BLaER1 (cell line): ENCODE results near the gene TLL1.

Source experiments
- H3K27ac ChIP-seq: shearing (Covaris generic); formaldehyde crosslinking; 2 replicates; pipeline ENCODE4 v1.8.1; 2022
- H3K27me3 ChIP-seq: shearing (Covaris generic); formaldehyde crosslinking; 2 replicates; pipeline ENCODE4 v1.8.1; 2022
- H3K36me3 ChIP-seq: shearing (Covaris generic); formaldehyde crosslinking; 2 replicates; pipeline ENCODE4 v1.8.1; 2022
- H3K4me1 ChIP-seq: shearing (Covaris generic); formaldehyde crosslinking; 2 replicates; pipeline ENCODE4 v1.8.1; 2022
- H3K4me2 ChIP-seq: shearing (Covaris generic); formaldehyde crosslinking; 2 replicates; pipeline ENCODE4 v1.8.1; 2022
- H3K4me3 ChIP-seq: shearing (Covaris generic); formaldehyde crosslinking; 2 replicates; pipeline ENCODE4 v1.8.1; 2022
- H3K9ac ChIP-seq: shearing (Covaris generic); formaldehyde crosslinking; 2 replicates; pipeline ENCODE4 v1.8.1; 2022
- H3K9me3 ChIP-seq: shearing (Covaris generic); formaldehyde crosslinking; 2 replicates; pipeline ENCODE4 v1.8.1; 2022
- H4K20me1 ChIP-seq: shearing (Covaris generic); formaldehyde crosslinking; 2 replicates; pipeline ENCODE4 v1.8.1; 2022
- Cebpa-rat ChIP-seq: shearing (Covaris generic); IDR thresholded peaks from 2 replicates; pipeline ENCODE4 v1.8.1; 2022

Gene TLL1

DNA sequence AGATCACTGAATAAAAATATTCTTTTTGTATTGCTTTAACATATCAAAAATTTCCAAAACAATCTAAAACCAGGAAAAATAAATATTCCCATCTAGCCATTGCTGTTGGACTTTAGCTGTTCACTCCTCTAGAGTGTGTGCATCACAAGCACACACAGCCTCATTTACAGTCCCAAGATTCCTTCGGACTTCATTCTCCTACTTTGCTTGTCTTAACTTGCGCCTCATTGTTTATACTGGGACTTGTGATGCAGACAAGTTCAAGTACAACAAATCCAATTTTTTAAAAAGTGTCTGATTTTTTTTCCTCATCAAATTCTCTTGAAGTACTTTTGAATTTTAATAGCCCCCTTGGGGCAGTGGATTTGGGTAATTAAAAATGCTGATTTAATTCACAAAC, 55.6 kb downstream of the TLL1 start:
- no peaks in the 10 kb centered on the region for H3K4me1 ChIP-seq

DNA sequence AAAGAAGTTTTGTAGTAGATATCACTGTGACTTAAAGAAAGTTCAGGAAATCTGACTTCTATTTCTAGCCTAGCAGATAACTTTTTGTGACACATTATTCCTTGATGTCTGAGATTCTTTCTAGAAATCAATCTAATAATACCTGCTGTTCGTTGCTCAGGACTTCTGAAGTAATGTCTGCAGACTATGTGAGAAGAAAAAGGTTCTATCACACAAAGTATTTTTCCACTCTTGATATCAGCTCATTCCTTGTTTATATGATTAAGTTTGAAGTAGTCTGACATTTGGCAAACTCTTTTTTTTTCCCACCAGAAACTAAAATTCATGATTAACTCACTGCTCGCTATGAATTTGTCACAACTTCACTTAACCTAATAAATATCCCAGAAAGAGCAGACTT, 56.6 kb downstream of the TLL1 start:
- H3K27ac ChIP-seq: no peak overlapping the region
- no peak overlapping the region for H3K4me3 ChIP-seq
- H3K27me3 ChIP-seq: no peaks in the 10 kb centered on the region
- no peaks in the 10 kb centered on the region for H3K9me3 ChIP-seq
- no peaks in the 10 kb centered on the region for H3K4me1 ChIP-seq
- H3K4me2 ChIP-seq: no peak overlapping the region
- no peaks in the 10 kb centered on the region for H3K36me3 ChIP-seq
- no peaks in the 10 kb centered on the region for H4K20me1 ChIP-seq
- H3K9ac ChIP-seq: no peak overlapping the region
- TF ChIP-seq Cebpa-rat: no peak

More for the DNA sequence above, 55.6 kb downstream of the TLL1 start:
- no peaks in the 10 kb centered on the region for H3K36me3 ChIP-seq
- no peaks in the 10 kb centered on the region for H3K9me3 ChIP-seq
- H3K27me3 ChIP-seq: no peaks in the 10 kb centered on the region
- no peak overlapping the region for H3K4me3 ChIP-seq
- no peak overlapping the region for H3K4me2 ChIP-seq
- TF ChIP-seq Cebpa-rat: no peak
- no peaks in the 10 kb centered on the region for H4K20me1 ChIP-seq
- H3K9ac ChIP-seq: no peak overlapping the region
- H3K27ac ChIP-seq: no peak overlapping the region

DNA sequence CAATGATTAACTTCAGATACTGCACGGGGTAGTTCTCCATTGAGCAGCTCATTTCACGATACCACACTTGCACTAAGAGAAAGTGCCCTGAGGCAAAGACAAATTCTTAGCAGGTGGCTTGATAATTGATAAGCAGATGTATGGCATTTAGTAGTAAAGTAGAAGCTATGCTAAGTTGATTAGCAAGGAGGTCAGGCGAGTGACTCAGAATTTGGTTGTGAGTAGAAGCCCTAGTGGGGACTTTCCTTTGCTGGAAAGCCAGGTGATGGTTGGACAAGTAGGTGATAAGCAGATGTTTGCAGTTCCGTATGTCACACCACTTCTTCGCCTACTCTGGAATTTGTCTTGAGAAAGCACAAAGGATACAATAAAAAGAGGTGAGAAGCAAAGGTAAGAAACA, 58.7 kb downstream of the TLL1 start:
- H3K4me1 ChIP-seq: no peaks in the 10 kb centered on the region
- no peaks in the 10 kb centered on the region for H3K36me3 ChIP-seq
- H3K4me3 ChIP-seq: no peak overlapping the region
- TF ChIP-seq Cebpa-rat: no peak
- no peak overlapping the region for H3K4me2 ChIP-seq
- H3K9me3 ChIP-seq: no peaks in the 10 kb centered on the region
- H4K20me1 ChIP-seq: no peaks in the 10 kb centered on the region
- no peak overlapping the region for H3K27ac ChIP-seq
- no peaks in the 10 kb centered on the region for H3K27me3 ChIP-seq
- no peak overlapping the region for H3K9ac ChIP-seq

DNA sequence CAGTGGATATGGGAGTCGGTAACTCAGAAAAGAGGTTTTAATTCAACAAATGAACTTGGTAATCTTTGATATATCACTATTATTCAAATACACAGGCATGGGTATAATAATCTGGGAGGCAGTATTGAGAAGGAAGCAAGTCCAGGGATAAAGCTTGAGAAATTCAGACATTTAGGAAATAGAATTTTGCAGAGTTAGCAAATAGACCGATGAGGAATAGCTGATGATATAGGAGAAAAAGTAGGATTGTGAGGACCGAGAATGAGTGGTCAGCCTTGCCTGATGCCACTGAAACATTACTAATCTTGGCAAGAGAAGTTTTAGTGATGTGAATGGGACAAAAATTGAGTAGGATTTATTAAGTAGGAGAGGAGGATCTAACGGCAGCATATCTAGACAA, 71.9 kb downstream of the TLL1 start:
- TF ChIP-seq Cebpa-rat: no peak
- no peak overlapping the region for H3K9ac ChIP-seq

DNA sequence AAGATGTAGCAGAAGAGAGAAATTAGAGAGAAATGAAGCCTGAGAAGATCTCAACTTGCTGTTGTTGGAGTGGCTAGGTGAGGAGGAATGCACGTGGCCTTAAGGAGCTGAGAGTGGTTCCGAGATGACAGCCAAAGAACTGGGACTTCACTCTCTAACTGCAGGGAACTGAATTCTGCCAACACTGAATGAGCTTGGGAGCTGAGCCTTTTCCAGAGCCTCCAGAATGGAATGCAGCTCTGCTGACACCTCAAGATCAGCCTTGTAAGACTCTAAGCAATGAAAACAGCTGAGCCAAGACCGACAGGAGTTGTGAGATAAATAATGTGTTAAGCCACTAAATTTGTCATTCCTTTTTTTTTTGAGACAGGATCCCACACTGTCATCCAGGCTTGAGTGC, 73.0 kb downstream of the TLL1 start:
- TF ChIP-seq Cebpa-rat: no peak

More for the DNA sequence above, 71.9 kb downstream of the TLL1 start:
- H3K27ac ChIP-seq: no peak overlapping the region
- H3K36me3 ChIP-seq: no peaks in the 10 kb centered on the region
- no peaks in the 10 kb centered on the region for H3K27me3 ChIP-seq
- H3K4me2 ChIP-seq: no peak overlapping the region
- no peaks in the 10 kb centered on the region for H4K20me1 ChIP-seq
- no peaks in the 10 kb centered on the region for H3K4me1 ChIP-seq
- no peak overlapping the region for H3K4me3 ChIP-seq
- H3K9me3 ChIP-seq: no peaks in the 10 kb centered on the region

DNA sequence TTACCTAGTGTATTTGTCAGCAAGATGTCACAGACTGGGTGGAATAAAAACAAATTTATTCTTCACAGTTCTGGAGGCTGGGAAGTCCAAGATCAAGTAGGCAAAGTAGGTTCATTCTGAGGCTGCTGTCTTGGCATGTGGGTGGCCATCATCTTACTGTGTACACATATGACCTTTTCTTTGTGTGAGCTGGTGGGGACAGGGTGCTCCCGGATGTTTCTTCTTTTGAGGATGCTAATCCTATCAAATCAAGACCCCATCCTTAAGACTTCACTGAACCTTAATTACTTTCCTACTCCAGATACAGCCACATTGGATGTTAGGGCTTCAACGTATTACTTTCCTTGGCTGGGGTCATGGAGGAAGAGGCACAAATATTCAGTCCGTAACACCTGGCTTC, 74.0 kb downstream of the TLL1 start:
- Histone ChIP-seq H3K27me3 (no peaks in the 10 kb centered on the region), H3K9ac (no peak overlapping the region), H3K9me3 (no peaks in the 10 kb centered on the region), H3K4me3 (no peak overlapping the region), H3K36me3 (no peaks in the 10 kb centered on the region), H4K20me1 (no peaks in the 10 kb centered on the region), H3K27ac (no peak overlapping the region), H3K4me1 (no peaks in the 10 kb centered on the region), H3K4me2 (no peak overlapping the region)
- TF ChIP-seq Cebpa-rat: no peak

More for the DNA sequence above, 73.0 kb downstream of the TLL1 start:
- H3K4me3 ChIP-seq: no peak overlapping the region
- no peaks in the 10 kb centered on the region for H3K36me3 ChIP-seq
- H4K20me1 ChIP-seq: no peaks in the 10 kb centered on the region
- no peaks in the 10 kb centered on the region for H3K4me1 ChIP-seq
- no peak overlapping the region for H3K9ac ChIP-seq
- no peak overlapping the region for H3K4me2 ChIP-seq
- H3K27me3 ChIP-seq: no peaks in the 10 kb centered on the region
- no peak overlapping the region for H3K27ac ChIP-seq
- no peaks in the 10 kb centered on the region for H3K9me3 ChIP-seq

DNA sequence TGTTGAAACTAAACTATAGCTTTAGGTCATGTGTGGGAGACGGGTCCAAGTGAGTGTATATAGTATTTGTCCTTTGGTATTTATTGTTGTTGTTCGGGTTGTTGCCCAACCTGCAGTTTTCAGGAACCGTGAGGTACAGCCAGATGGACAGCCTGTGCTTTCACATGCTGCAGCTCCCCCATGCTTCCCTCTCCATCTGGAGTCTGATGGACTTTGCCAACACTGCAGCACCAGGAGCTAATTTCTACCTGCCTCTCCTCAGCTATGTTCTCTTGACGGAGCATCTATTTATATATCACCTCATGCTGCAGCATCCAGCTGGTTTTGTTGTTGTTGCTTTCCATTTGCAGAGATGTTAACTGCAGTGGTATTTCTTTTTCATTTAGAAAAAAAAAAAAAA, 80.1 kb downstream of the TLL1 start:
- Histone ChIP-seq H3K4me1 (no peaks in the 10 kb centered on the region), H3K27ac (no peak overlapping the region), H3K9me3 (peaks cover 14% of the 10 kb centered on the region), H3K36me3 (no peaks in the 10 kb centered on the region), H4K20me1 (no peaks in the 10 kb centered on the region), H3K9ac (no peak overlapping the region), H3K4me3 (no peak overlapping the region), H3K4me2 (no peak overlapping the region), H3K27me3 (no peaks in the 10 kb centered on the region)
- no peak for TF ChIP-seq Cebpa-rat

DNA sequence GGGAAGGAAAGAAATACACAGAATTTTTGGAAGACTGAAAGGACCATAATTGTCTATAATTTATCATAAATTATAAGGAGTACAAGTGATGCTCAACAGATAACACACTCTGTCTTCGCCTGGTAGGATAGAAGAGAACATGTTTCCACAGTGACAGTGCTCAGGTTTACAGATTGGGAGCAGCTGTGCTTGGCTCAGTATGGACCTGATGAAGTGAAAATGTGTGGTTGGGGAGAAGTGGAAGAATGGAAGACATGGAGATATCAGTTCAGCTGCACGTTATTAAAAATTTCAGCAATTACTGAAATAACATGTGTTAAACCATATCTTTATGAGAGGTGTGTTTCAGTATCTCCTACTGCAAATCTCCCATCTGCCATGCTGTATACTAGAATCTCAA, 90.6 kb downstream of the TLL1 start:
- no peaks in the 10 kb centered on the region for H3K4me1 ChIP-seq
- H3K27me3 ChIP-seq: no peaks in the 10 kb centered on the region
- no peak overlapping the region for H3K9ac ChIP-seq
- H3K4me3 ChIP-seq: no peak overlapping the region
- H3K9me3 ChIP-seq: no peaks in the 10 kb centered on the region; the same call in 1 of the 2 replicates
- no peak overlapping the region for H3K27ac ChIP-seq
- H3K36me3 ChIP-seq: no peaks in the 10 kb centered on the region
- H4K20me1 ChIP-seq: no peaks in the 10 kb centered on the region
- TF ChIP-seq Cebpa-rat: no peak
- H3K4me2 ChIP-seq: no peak overlapping the region

DNA sequence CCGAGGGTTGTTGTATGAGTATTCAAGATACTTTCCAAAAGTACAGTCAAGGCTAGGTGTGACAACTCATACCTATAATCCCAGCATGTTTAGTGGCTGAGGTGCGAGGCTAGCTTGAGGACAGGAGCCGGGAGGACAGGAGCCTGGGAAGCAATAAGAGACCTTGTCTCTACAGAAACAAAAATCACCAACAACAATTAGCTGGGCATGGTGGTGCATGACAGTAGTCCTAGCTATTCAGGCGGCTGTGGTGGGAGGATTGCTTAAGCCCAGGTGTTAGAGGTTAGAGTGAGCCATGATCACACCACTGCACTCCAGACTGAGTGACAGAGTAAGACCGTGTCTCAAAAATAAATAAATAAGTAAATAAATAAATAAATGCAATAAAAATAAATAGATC, 91.6 kb downstream of the TLL1 start:
- no peaks in the 10 kb centered on the region for H3K4me1 ChIP-seq
- H3K27me3 ChIP-seq: no peaks in the 10 kb centered on the region
- no peaks in the 10 kb centered on the region for H4K20me1 ChIP-seq
- H3K36me3 ChIP-seq: no peaks in the 10 kb centered on the region
- no peak overlapping the region for H3K4me2 ChIP-seq
- no peak for TF ChIP-seq Cebpa-rat
- H3K9me3 ChIP-seq: no peaks in the 10 kb centered on the region; the same call in 1 of the 2 replicates
- H3K9ac ChIP-seq: no peak overlapping the region
- H3K27ac ChIP-seq: no peak overlapping the region
- H3K4me3 ChIP-seq: no peak overlapping the region

DNA sequence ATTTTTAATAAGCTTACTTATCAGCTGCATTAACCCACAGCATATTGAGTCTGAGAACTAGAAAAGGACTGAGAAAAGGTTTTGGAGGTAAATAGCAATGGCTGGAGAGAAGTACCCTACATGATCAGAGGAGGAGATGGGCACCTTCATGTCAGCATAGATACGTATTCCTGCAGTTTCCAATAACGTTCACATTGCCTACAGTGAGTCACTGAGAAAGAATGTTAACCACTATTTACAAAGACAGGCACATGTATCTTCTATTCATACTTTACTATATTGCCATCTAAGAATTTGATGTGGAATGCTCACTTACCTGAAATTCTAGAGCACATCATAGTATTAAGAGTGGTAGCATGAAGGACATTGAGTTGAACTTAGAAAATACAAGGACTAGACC, 92.5 kb downstream of the TLL1 start:
- Histone ChIP-seq H3K36me3 (no peaks in the 10 kb centered on the region), H3K9ac (no peak overlapping the region), H3K4me1 (no peaks in the 10 kb centered on the region), H3K27ac (no peak overlapping the region), H3K4me2 (no peak overlapping the region), H3K4me3 (no peak overlapping the region), H4K20me1 (no peaks in the 10 kb centered on the region), H3K27me3 (no peaks in the 10 kb centered on the region), H3K9me3 (no peaks in the 10 kb centered on the region; the same call in 1 of the 2 replicates)
- TF ChIP-seq Cebpa-rat: no peak

DNA sequence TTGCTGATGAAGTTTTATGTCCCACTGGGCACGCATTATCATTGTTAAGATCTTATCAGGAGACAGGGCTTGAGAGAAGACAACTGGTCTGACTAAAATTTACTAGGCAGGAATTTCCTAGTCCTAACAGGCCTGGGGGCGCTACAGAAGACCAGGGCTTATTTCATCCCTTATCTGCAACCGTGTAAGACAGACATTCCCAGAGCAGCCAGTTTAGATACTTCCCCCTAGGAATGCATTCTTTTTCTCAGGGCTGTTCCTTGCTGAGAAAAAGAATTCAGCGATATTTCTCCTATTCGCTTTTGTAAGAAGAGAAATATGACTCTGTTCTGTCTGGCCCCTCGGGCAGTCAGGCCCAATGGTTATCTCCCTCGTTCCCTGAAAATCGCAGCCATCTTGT, 93.8 kb downstream of the TLL1 start:
- Histone ChIP-seq H3K36me3 (no peaks in the 10 kb centered on the region), H3K27me3 (no peaks in the 10 kb centered on the region), H3K4me1 (no peaks in the 10 kb centered on the region), H3K4me3 (no peak overlapping the region), H3K27ac (no peak overlapping the region), H3K9ac (no peak overlapping the region), H4K20me1 (no peaks in the 10 kb centered on the region), H3K4me2 (no peak overlapping the region), H3K9me3 (no peaks in the 10 kb centered on the region; the same call in 1 of the 2 replicates)
- no peak for TF ChIP-seq Cebpa-rat
